ENCODE results near the gene GATA2.

Gene GATA2

GRCh38 chr3:128472449-128473179 is 20.4 kb downstream of the GATA2 start:
- DNase-seq: no peak

- DNase-seq: no peak
These were observed 21.3 kb downstream of the GATA2 start for GRCh38 chr3:128471720-128472119.

GRCh38 chr3:128471110-128471509 is 21.9 kb downstream of the GATA2 start:
- DNase-seq: no peak

- DNase-seq: no peak
These were observed 22.7 kb downstream of the GATA2 start for GRCh38 chr3:128470134-128470899.

GRCh38 chr3:128469556-128469955 is 23.4 kb downstream of the GATA2 start:
- no peak for DNase-seq

GRCh38 chr3:128468791-128469527 is 24.0 kb downstream of the GATA2 start:
- no peak for DNase-seq

- no peak for DNase-seq
These were observed 24.7 kb downstream of the GATA2 start for GRCh38 chr3:128468285-128468790.

- DNase-seq: no peak
These were observed 26.0 kb downstream of the GATA2 start, which contains the start of gene DNAJB8 for GRCh38 chr3:128466840-128467541. Gene DNAJB8 (minus strand): TSS chr3:128466890. CDS start chr3:128463245, 3,645 bp downstream.

GRCh38 chr3:128464702-128465101 is 28.3 kb downstream of the GATA2 start:
- DNase-seq: no peak

- DNase-seq: no peak
These were observed 28.8 kb downstream of the GATA2 start for GRCh38 chr3:128464188-128464587.

GRCh38 chr3:128463771-128464170 is 29.2 kb downstream of the GATA2 start:
- no peak for DNase-seq

- DNase-seq: no peak
These were observed 29.6 kb downstream of the GATA2 start for GRCh38 chr3:128463354-128463753.

GRCh38 chr3:128462931-128463330 is 30.1 kb downstream of the GATA2 start:
- no peak for DNase-seq

- no peak for DNase-seq
These were observed 30.6 kb downstream of the GATA2 start for GRCh38 chr3:128462341-128462910.

- DNase-seq: no peak
These were observed 31.3 kb downstream of the GATA2 start for GRCh38 chr3:128461731-128462130.

- no peak for DNase-seq
These were observed 33.6 kb downstream of the GATA2 start for GRCh38 chr3:128459461-128459820.

- DNase-seq: peak; percentile 35
These were observed 34.1 kb downstream of the GATA2 start for GRCh38 chr3:128458746-128459460.

GRCh38 chr3:128457937-128458336 is 35.1 kb downstream of the GATA2 start:
- no peak for DNase-seq

- DNase-seq: peak; percentile 85
These were observed 36.0 kb downstream of the GATA2 start for GRCh38 chr3:128456776-128457715.
